HK-2 (cell line): ENCODE measurements around the gene SERTAD2.

Source experiments
- DNase-seq: peaks from one replicate; pipeline ENCODE4 v3.0.0-alpha.2; 2018; ENCODE audit not compliant: unreplicated experiment

The SERTAD2 gene

GRCh38 chr2:64581777-64582539, 71.8 kb downstream of the SERTAD2 start:
- DNase-seq = no peak
